NCI-H146 treated with DMSO at 0.1 percent for 48 hours (cell line): Measurements from ENCODE around the gene INTS11.
"Not testable (repeated sequence)": the region's sequence is repeated elsewhere in the genome, so short reads cannot be mapped to it uniquely, and the experiment has no call there.

ENCODE experiments used
- DNase-seq: peaks from one replicate; lab custom pipeline; 2025; ENCODE audit not compliant: unreplicated experiment; lab: John Stamatoyannopoulos, UW

The INTS11 gene

GRCh38 chr1:1324524-1325287 lies at the start of gene INTS11, which contains the start of gene CPTP:
TSS of gene INTS11 (minus strand) at chr1:1324660. CDS start at chr1:1324608, 52 bp downstream.
TSS of gene CPTP (plus strand) at chr1:1324802. CDS start at chr1:1326911, 2,109 bp downstream.
- DNase-seq: peak; percentile 28

- DNase-seq: no peak
Observed at GRCh38 chr1:1373815-1374588, 49.5 kb upstream of the INTS11 start.

- no peak for DNase-seq
Observed at GRCh38 chr1:1373051-1373814, 48.8 kb upstream of the INTS11 start.

GRCh38 chr1:1371746-1372711 lies 47.6 kb upstream of the INTS11 start:
- DNase-seq: peak; percentile 26

- no peak for DNase-seq
Observed at GRCh38 chr1:1371364-1371745, 46.9 kb upstream of the INTS11 start.

- no peak for DNase-seq
Observed at GRCh38 chr1:1370771-1371300, 46.4 kb upstream of the INTS11 start.

GRCh38 chr1:1370094-1370493 lies 45.6 kb upstream of the INTS11 start:
- DNase-seq: not testable (repeated sequence)

- no peak for DNase-seq
Observed at GRCh38 chr1:1367315-1367714, 42.9 kb upstream of the INTS11 start.

GRCh38 chr1:1366699-1367066 lies 42.2 kb upstream of the INTS11 start:
- no peak for DNase-seq

GRCh38 chr1:1365875-1366698 lies 41.6 kb upstream of the INTS11 start:
- no peak for DNase-seq

GRCh38 chr1:1364266-1364665 lies 39.8 kb upstream of the INTS11 start:
- no peak for DNase-seq

- DNase-seq: no peak
Observed at GRCh38 chr1:1361982-1362423, 37.5 kb upstream of the INTS11 start.

- DNase-seq: no peak
Observed at GRCh38 chr1:1361233-1361981, 36.9 kb upstream of the INTS11 start.

- DNase-seq: no peak
Observed at GRCh38 chr1:1360506-1361169, 36.2 kb upstream of the INTS11 start.

GRCh38 chr1:1359664-1360468 lies 35.4 kb upstream of the INTS11 start:
- no peak for DNase-seq

GRCh38 chr1:1359308-1359663 lies 34.8 kb upstream of the INTS11 start:
- no peak for DNase-seq
